WERI-Rb-1 (cell line): ENCODE measurements around the gene LIMK2.

Source experiments
- DNase-seq: peaks from one replicate; pipeline ENCODE4 v3.0.0-alpha.2; 2020
- H3K27ac ChIP-seq: fragments of 250-450 bp; sonication (Bioruptor Pico); 2 replicates; pipeline ENCODE4 v1.5.1; 2020; ENCODE audit warnings: mild to moderate bottlenecking, moderate library complexity
- H3K27me3 ChIP-seq: fragments of 250-450 bp; sonication (Bioruptor Pico); 2 replicates; pipeline ENCODE4 v1.5.1; 2021; ENCODE audit warnings: mild to moderate bottlenecking, low read depth, moderate library complexity; ENCODE audit not compliant: insufficient read depth, severe bottlenecking
- H3K36me3 ChIP-seq: fragments of 250-450 bp; sonication (Bioruptor Pico); 2 replicates; pipeline ENCODE4 v1.5.1; 2020; ENCODE audit warnings: mild to moderate bottlenecking, moderate library complexity
- H3K4me3 ChIP-seq: 2 replicates; pipeline ENCODE4 v1.5.1; 2011; ENCODE audit warnings: low read depth, mild to moderate bottlenecking, control low read depth, low read length
- H3K9me3 ChIP-seq: fragments of 250-450 bp; sonication (Bioruptor Pico); 2 replicates; pipeline ENCODE4 v1.5.1; 2021; ENCODE audit warnings: mild to moderate bottlenecking, moderate library complexity; ENCODE audit not compliant: severe bottlenecking
- TF ChIP-seq, protein P1 (sequence below): IDR thresholded peaks from 2 replicates; pipeline ENCODE4 v1.5.1; 2011; ENCODE audit warnings: low read depth, mild to moderate bottlenecking, control low read depth, inconsistent platforms, low read length

LIMK2 gene

DNA sequence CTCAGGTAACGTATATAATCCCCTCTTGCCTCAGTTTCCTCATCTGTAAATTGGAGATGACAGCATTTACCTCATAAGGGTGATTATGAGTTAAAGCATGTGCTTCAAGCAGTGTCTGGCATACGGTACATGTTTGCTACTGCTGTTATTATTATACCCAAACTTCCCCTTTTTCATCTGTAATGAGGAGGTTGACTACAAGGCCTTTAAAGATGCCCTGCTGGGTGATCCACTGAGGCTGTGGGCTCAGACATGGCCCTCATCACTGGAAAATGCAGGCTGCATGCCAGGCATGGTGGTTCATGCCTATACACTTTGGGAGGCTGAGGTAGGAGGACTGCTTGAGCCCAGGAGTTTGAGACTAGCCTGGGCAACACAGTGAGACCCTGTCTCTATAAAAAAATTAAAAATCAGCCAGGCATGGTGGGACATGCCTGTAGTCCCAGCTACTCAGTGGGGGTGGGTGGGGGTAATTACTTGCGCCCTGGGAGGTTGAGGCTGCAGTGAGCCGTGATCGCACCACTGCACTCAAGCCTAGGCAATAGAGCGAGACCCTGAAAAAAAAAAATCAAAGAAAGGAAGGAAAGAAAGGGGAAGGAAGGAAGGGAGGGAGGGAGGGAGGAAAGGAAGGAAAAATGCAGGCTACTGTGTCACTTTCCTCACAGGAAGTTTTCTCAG lies 75.9 kb downstream of the LIMK2 start:
- TF ChIP-seq, protein P1, sequence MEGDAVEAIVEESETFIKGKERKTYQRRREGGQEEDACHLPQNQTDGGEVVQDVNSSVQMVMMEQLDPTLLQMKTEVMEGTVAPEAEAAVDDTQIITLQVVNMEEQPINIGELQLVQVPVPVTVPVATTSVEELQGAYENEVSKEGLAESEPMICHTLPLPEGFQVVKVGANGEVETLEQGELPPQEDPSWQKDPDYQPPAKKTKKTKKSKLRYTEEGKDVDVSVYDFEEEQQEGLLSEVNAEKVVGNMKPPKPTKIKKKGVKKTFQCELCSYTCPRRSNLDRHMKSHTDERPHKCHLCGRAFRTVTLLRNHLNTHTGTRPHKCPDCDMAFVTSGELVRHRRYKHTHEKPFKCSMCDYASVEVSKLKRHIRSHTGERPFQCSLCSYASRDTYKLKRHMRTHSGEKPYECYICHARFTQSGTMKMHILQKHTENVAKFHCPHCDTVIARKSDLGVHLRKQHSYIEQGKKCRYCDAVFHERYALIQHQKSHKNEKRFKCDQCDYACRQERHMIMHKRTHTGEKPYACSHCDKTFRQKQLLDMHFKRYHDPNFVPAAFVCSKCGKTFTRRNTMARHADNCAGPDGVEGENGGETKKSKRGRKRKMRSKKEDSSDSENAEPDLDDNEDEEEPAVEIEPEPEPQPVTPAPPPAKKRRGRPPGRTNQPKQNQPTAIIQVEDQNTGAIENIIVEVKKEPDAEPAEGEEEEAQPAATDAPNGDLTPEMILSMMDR: no peak
- Histone ChIP-seq H3K27me3 (no peaks in the 10 kb centered on the region), H3K9me3 (no peaks in the 10 kb centered on the region), H3K4me3 (no peak overlapping the region), H3K36me3 (peaks cover 3% of the 10 kb centered on the region; the same call in 1 of the 2 replicates), H3K27ac (no peak overlapping the region)
- no peak for DNase-seq

DNA sequence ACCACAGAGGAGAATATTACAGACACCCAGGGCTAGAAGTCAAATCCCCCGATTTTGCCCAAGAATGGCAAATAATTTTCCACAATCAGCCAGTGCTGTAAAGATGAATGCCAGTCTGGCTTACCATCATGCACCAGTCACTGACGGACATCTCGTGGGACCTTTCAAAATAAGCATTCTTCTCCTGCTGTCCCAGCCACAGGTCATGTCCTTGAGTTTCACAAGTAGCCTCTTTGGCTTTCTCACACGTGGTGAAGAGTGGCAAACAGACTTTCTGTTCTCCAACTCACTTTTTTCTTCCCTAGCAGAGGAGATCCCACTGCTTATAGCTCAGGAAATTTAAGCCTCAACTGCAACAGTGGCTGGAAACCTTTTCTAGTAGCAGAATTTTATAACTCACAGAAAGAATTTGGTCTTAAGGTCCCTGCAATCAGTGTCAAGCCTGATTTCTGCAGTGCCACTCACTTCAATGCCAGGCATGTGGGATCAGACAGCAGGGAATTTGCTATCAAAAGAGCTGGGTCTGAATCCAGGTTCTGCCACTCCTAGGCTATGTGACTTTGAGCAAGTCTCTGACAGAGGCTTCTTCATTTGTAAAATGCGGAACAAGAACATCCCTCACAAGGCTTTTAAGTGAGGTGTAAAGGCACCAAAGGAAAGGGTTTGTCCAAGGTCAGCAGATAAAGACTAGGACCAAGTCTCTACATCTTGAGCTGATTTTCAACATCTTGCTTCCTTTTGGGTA lies 76.6 kb downstream of the LIMK2 start:
- H3K4me3 ChIP-seq: no peak overlapping the region
- TF ChIP-seq, protein P1: no peak
- no peaks in the 10 kb centered on the region for H3K27me3 ChIP-seq
- no peak for DNase-seq
- no peaks in the 10 kb centered on the region for H3K9me3 ChIP-seq
- H3K27ac ChIP-seq: no peak overlapping the region
- H3K36me3 ChIP-seq: no peaks in the 10 kb centered on the region

DNA sequence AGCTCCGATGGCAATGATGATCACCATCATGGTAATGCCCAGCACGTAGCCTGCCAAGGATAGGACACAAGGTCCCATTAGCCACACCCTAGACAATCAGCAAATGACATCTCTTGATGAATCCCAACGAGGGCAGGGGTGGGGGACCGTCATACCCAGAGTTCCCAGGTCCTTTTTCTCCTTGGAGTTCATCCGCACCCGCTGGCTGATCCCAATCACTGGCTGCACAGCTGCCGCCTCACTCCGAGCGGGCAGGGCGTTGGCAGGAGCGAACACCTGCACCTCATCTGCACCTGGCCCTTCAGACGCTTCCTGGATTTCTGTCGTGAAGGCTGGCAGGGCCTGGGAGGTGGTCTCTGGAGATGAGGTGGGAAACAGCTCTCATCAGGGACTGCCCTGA lies 77.2 kb downstream of the LIMK2 start:
- TF ChIP-seq, protein P1: no peak
- Histone ChIP-seq H3K27me3 (no peaks in the 10 kb centered on the region), H3K9me3 (no peaks in the 10 kb centered on the region), H3K27ac (no peak overlapping the region), H3K36me3 (no peaks in the 10 kb centered on the region), H3K4me3 (no peak overlapping the region)
- DNase-seq: no peak

DNA sequence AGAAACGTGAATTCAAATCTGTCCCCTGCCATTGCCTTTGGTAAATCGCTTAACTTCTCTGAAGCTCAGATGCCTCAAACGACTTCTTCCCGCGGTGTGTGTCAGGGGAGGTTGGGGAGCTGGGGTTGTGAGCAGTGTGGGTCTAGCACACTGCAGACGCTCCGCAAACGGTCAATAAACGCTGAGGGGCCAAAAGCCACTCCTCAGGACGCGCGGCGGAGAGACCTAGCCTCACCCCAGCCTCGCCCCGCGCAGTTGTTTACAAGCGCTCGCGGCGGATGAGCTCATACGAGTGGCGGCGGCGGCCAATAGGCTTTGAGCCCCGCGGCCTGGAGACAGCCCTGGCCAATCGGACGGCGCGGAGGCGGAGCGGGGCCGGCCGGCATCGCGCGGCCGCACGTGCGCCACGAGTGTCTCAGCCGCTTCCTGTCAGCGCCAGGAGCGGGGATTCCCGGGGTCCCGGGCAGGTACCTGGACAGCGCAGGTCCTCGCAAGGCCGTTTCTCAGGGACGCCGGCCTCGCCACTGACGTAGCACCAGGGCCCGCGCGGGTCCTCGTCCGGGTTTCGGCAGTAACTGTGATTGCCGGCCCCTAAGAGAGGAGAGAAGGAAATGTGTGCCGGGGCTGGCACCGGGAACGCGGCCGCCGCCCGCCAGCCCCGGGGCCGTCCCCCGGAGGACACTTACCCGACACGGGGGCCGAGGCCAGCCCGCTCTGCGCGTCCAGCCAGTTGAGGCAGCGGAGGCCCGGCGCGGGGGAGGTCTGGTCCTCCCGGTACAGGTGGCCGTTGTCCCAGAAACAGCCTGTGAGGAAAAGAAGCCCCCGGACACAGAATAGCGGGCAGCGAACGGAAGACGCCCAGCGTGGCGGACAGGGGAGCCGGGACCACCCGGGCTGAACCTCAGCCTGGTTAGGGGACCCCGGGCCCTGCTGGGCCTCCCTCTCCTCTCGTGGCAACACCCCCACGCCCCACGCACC lies 78.7 kb downstream of the LIMK2 start:
- peak overlapping the region; percentile 74 for H3K27ac ChIP-seq
- peak; percentile 93 for DNase-seq
- no peaks in the 10 kb centered on the region for H3K9me3 ChIP-seq
- peak overlapping the region; percentile 45 for H3K4me3 ChIP-seq
- H3K36me3 ChIP-seq: no peaks in the 10 kb centered on the region
- H3K27me3 ChIP-seq: no peaks in the 10 kb centered on the region
- TF ChIP-seq, protein P1: no peak

- TF ChIP-seq, protein P1: no peak
- Histone ChIP-seq H3K27ac (no peak overlapping the region), H3K9me3 (no peaks in the 10 kb centered on the region), H3K36me3 (no peaks in the 10 kb centered on the region), H3K4me3 (peak overlapping the region; percentile 45), H3K27me3 (no peaks in the 10 kb centered on the region)
- DNase-seq: no peak
Observed at GRCh38 chr22:31291481-31292235, 79.6 kb downstream of the LIMK2 start.
